GM23338 (cell line): ENCODE results near the gene ATP2A3. TPM values are rescaled to one million over a fixed set of nuclear protein-coding genes. Genes with fewer than 3 reads are reported as not detected.

ENCODE experiments used
- ATAC-seq: fragments of 200-7000 bp; cut with Tn5 transposase; 3 replicates; pipeline ENCODE4 v1.9.1; 2020
- DNase-seq: peaks from one replicate; pipeline ENCODE4 v3.0.0-alpha.2; 2015; ENCODE audit warnings: low spot score
- H2AFZ ChIP-seq: fragments of 200-600 bp; sonication (generic); 2 replicates; pipeline ENCODE4 v1.8.0; 2016; ENCODE audit warnings: antibody characterized with exemption, mild to moderate bottlenecking, moderate library complexity
- H3F3A ChIP-seq: fragments of 200-600 bp; sonication (generic); replicated peaks from 2 replicates; pipeline ENCODE4 v1.8.0; 2017; ENCODE audit warnings: antibody characterized with exemption, mixed run types, low read depth
- H3K27ac ChIP-seq: fragments of 200-600 bp; sonication (generic); 2 replicates; pipeline ENCODE4 v1.6.1; 2016; ENCODE audit warnings: low read depth
- H3K27me3 ChIP-seq: fragments of 200-600 bp; sonication (generic); 2 replicates; pipeline ENCODE4 v1.8.0; 2016; ENCODE audit warnings: mild to moderate bottlenecking, mixed run types, moderate library complexity; ENCODE audit not compliant: insufficient read depth
- H3K36me3 ChIP-seq: fragments of 200-600 bp; sonication (generic); 2 replicates; pipeline ENCODE4 v1.8.0; 2016; ENCODE audit warnings: mild to moderate bottlenecking; ENCODE audit not compliant: insufficient read depth
- H3K4me1 ChIP-seq: fragments of 200-600 bp; sonication (generic); 2 replicates; pipeline ENCODE4 v1.8.0; 2016; ENCODE audit warnings: mild to moderate bottlenecking, moderate library complexity; ENCODE audit not compliant: insufficient read depth
- H3K4me2 ChIP-seq: fragments of 200-600 bp; sonication (generic); 2 replicates; pipeline ENCODE4 v1.7.1; 2017; ENCODE audit warnings: mixed run types
- H3K4me3 ChIP-seq: fragments of 200-600 bp; sonication (generic); 2 replicates; pipeline ENCODE4 v1.6.1; 2016; ENCODE audit warnings: mixed run types
- H3K79me2 ChIP-seq: fragments of 200-600 bp; sonication (generic); replicated peaks from 2 replicates; pipeline ENCODE4 v1.8.0; 2017; ENCODE audit warnings: mild to moderate bottlenecking; ENCODE audit not compliant: insufficient read depth
- H3K9me2 ChIP-seq: fragments of 200-600 bp; sonication (generic); 2 replicates; pipeline ENCODE4 v1.8.0; 2017; ENCODE audit not compliant: insufficient read depth
- H4K20me1 ChIP-seq: fragments of 200-600 bp; sonication (generic); replicated peaks from 2 replicates; pipeline ENCODE4 v1.8.0; 2017; ENCODE audit warnings: mild to moderate bottlenecking; ENCODE audit not compliant: insufficient read depth
- H3K27ac Mint-ChIP-seq: 2 replicates; pipeline ENCODE4 v1.8.0; 2020; ENCODE audit warnings: inconsistent platforms, mild to moderate bottlenecking, moderate library complexity, mixed read lengths
- H3K27me3 Mint-ChIP-seq: 3 replicates; pipeline ENCODE4 v1.8.0; 2022; ENCODE audit warnings: low read depth, mild to moderate bottlenecking, moderate library complexity, mixed read lengths, inconsistent platforms; ENCODE audit not compliant: insufficient read depth, poor library complexity
- H3K36me3 Mint-ChIP-seq: 3 replicates; pipeline ENCODE4 v1.8.0; 2021; ENCODE audit warnings: low read depth, mild to moderate bottlenecking, inconsistent platforms, moderate library complexity, mixed read lengths
- H3K4me1 Mint-ChIP-seq: 3 replicates; pipeline ENCODE4 v1.8.0; 2020; ENCODE audit warnings: mild to moderate bottlenecking, inconsistent platforms, mixed read lengths
- H3K4me3 Mint-ChIP-seq: 3 replicates; pipeline ENCODE4 v1.8.0; 2021; ENCODE audit warnings: moderate library complexity, mild to moderate bottlenecking, inconsistent platforms, mixed read lengths
- H3K9me3 Mint-ChIP-seq: 3 replicates; pipeline ENCODE4 v1.8.0; 2020; ENCODE audit warnings: moderate library complexity, mild to moderate bottlenecking, inconsistent platforms, mixed read lengths
- CREB1 ChIP-seq: fragments of 250-450 bp; sonication (Bioruptor Pico); IDR thresholded peaks from 2 replicates; pipeline ENCODE4 v1.5.0; 2020; ENCODE audit warnings: low read depth, mild to moderate bottlenecking, moderate library complexity
- EZH2 ChIP-seq: fragments of 200-600 bp; sonication (generic); IDR thresholded peaks from one replicate; pipeline ENCODE4 v1.8.0; 2017; ENCODE audit warnings: antibody characterized with exemption, mild to moderate bottlenecking, low read depth; ENCODE audit not compliant: unreplicated experiment
- EZH2phosphoT487 ChIP-seq: fragments of 200-600 bp; sonication (generic); IDR thresholded peaks from one replicate; pipeline ENCODE4 v1.8.1; 2018; ENCODE audit warnings: antibody characterized with exemption; ENCODE audit not compliant: unreplicated experiment
- JUNB ChIP-seq: IDR thresholded peaks from one replicate; pipeline ENCODE4 v1.6.1; 2016; ENCODE audit warnings: antibody characterized with exemption; ENCODE audit not compliant: unreplicated experiment
- POLR2AphosphoS5 ChIP-seq: IDR thresholded peaks from 2 replicates; pipeline ENCODE4 v1.6.1; 2016; ENCODE audit warnings: antibody characterized with exemption, low read depth
- STAT1 ChIP-seq: IDR thresholded peaks from one replicate; pipeline ENCODE4 v1.6.1; 2016; ENCODE audit warnings: antibody characterized with exemption; ENCODE audit not compliant: unreplicated experiment
- ZNF114 ChIP-seq: fragments of 250-450 bp; sonication (Bioruptor Pico); IDR thresholded peaks from 2 replicates; pipeline ENCODE4 v1.5.0; 2020; ENCODE audit warnings: mild to moderate bottlenecking, moderate library complexity
- ZNF331 ChIP-seq: fragments of 250-450 bp; sonication (Bioruptor Pico); IDR thresholded peaks from 2 replicates; pipeline ENCODE4 v1.5.0; 2020; ENCODE audit warnings: low read depth, mild to moderate bottlenecking, moderate library complexity
- polyA plus RNA-seq: library from polyadenylated mRNA; unstranded; fragments of >200 nt; fragmentation: Nextera tagmentation; extraction: Ambion mirVana; gene quantifications from 2 replicates; pipeline ENCODE4 v1.2.1, GENCODE V29; 2016
- total RNA-seq: library from RNA; depleted of rRNA; stranded (reverse); fragments of >200 nt; shearing (Covaris generic); gene quantifications from 2 replicates; pipeline ENCODE4 v1.2.3, GENCODE V29; 2014
- TF ChIP-seq, protein P1 (sequence below): fragments of 250-450 bp; sonication (Bioruptor Pico); IDR thresholded peaks from 2 replicates; pipeline ENCODE4 v1.5.0; 2020; ENCODE audit warnings: mild to moderate bottlenecking, moderate library complexity
- TF ChIP-seq, protein P2 (sequence below): IDR thresholded peaks from one replicate; pipeline ENCODE4 v1.6.1; 2018; ENCODE audit warnings: antibody characterized with exemption; ENCODE audit not compliant: unreplicated experiment
- TF ChIP-seq, protein P3 (sequence below): IDR thresholded peaks from 2 replicates; pipeline ENCODE4 v1.6.1; 2016; ENCODE audit warnings: antibody characterized with exemption

ATP2A3 gene
- total and polyA plus RNA-seq, 2 experiments from 2014 or later: 9.6 to 35.2 TPM

DNA sequence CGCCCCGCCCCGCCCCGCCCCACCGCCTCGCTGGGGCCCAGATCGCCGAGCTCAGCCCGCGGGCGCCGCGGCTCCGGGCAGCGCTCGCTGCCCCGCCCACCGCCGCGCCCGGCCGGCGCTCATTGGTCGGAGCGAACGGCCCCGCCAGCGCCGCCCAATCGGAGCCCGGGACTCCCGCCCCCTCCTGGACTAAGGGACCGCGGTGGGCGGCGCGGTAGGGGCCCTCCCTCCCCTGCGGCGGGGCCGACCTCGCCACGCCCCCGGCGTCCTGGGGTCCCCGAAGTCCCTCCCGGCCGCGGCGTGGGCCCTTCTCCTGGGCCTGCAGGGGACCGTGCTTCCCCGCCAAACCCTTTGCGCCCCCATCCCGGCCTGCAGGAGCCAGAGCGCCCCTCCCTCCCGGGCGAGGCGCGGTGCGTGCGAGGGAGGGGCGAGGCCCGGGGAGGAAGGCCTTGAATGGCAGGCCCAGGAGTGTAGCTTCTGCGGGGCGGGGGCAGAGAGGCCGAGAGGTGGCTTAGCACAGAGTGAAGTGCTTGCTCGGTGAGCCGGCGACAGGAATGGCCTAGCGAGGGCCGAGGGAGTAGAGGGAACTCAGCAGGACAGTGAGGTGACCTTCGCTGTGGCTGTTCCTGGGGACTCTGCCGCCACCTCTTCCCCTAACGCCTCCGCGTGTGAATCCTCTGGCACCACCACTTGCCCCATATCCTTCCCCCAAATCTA, 71.1 kb downstream of the ATP2A3 start, which contains the start of gene CAMKK1:
TSS of gene CAMKK1 (minus strand) at position 51 of the 717 bp plus-strand sequence. CDS start 7,366 bp downstream, outside the sequence.
- peak within 1 kb of the TSS; percentile 84 for H3K4me3 Mint-ChIP-seq
- H3K9me3 Mint-ChIP-seq: peaks cover 3% of the 10 kb centered on the region; the same call in 1 of the 3 replicates
- Histone ChIP-seq H2AFZ (peak within 1 kb of the TSS; percentile 93), H3K27me3 (no peaks in the 10 kb centered on the region), H3K4me2 (peak within 1 kb of the TSS; percentile 90), H4K20me1 (no peaks in the 10 kb centered on the region), H3F3A (peaks cover 14% of the 10 kb centered on the region; the same call in 1 of the 2 replicates), H3K36me3 (no peaks in the 10 kb centered on the region), H3K27ac (no peak within 1 kb of the TSS), H3K9me2 (no peaks in the 10 kb centered on the region), H3K79me2 (0 out of 2 replicates have a peak, but pooled peaks cover 4% of the 10 kb centered on the region), H3K4me3 (peak within 1 kb of the TSS; percentile 83), H3K4me1 (peaks cover 24% of the 10 kb centered on the region)
- peak within 1 kb of the TSS; percentile 89 for H3K27ac Mint-ChIP-seq
- ATAC-seq: peak; percentile 69
- H3K27me3 Mint-ChIP-seq: peaks cover 24% of the 10 kb centered on the region
- TF ChIP-seq ZNF331 (CRISPR knock-in tag): no peak
- no peak; the same call in 1 of the 2 replicates for TF ChIP-seq POLR2AphosphoS5
- TF ChIP-seq, protein P1, sequence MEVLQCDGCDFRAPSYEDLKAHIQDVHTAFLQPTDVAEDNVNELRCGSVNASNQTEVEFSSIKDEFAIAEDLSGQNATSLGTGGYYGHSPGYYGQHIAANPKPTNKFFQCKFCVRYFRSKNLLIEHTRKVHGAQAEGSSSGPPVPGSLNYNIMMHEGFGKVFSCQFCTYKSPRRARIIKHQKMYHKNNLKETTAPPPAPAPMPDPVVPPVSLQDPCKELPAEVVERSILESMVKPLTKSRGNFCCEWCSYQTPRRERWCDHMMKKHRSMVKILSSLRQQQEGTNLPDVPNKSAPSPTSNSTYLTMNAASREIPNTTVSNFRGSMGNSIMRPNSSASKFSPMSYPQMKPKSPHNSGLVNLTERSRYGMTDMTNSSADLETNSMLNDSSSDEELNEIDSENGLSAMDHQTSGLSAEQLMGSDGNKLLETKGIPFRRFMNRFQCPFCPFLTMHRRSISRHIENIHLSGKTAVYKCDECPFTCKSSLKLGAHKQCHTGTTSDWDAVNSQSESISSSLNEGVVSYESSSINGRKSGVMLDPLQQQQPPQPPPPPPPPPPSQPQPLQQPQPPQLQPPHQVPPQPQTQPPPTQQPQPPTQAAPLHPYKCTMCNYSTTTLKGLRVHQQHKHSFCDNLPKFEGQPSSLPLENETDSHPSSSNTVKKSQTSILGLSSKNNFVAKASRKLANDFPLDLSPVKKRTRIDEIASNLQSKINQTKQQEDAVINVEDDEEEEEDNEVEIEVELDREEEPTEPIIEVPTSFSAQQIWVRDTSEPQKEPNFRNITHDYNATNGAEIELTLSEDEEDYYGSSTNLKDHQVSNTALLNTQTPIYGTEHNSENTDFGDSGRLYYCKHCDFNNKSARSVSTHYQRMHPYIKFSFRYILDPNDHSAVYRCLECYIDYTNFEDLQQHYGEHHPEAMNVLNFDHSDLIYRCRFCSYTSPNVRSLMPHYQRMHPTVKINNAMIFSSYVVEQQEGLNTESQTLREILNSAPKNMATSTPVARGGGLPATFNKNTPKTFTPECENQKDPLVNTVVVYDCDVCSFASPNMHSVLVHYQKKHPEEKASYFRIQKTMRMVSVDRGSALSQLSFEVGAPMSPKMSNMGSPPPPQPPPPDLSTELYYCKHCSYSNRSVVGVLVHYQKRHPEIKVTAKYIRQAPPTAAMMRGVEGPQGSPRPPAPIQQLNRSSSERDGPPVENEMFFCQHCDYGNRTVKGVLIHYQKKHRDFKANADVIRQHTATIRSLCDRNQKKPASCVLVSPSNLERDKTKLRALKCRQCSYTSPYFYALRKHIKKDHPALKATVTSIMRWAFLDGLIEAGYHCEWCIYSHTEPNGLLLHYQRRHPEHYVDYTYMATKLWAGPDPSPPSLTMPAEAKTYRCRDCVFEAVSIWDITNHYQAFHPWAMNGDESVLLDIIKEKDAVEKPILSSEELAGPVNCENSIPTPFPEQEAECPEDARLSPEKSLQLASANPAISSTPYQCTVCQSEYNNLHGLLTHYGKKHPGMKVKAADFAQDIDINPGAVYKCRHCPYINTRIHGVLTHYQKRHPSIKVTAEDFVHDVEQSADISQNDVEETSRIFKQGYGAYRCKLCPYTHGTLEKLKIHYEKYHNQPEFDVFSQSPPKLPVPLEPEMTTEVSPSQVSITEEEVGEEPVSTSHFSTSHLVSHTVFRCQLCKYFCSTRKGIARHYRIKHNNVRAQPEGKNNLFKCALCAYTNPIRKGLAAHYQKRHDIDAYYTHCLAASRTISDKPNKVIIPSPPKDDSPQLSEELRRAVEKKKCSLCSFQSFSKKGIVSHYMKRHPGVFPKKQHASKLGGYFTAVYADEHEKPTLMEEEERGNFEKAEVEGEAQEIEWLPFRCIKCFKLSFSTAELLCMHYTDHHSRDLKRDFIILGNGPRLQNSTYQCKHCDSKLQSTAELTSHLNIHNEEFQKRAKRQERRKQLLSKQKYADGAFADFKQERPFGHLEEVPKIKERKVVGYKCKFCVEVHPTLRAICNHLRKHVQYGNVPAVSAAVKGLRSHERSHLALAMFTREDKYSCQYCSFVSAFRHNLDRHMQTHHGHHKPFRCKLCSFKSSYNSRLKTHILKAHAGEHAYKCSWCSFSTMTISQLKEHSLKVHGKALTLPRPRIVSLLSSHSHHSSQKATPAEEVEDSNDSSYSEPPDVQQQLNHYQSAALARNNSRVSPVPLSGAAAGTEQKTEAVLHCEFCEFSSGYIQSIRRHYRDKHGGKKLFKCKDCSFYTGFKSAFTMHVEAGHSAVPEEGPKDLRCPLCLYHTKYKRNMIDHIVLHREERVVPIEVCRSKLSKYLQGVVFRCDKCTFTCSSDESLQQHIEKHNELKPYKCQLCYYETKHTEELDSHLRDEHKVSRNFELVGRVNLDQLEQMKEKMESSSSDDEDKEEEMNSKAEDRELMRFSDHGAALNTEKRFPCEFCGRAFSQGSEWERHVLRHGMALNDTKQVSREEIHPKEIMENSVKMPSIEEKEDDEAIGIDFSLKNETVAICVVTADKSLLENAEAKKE (CRISPR knock-in tag): no peak
- TF ChIP-seq, protein P2, sequence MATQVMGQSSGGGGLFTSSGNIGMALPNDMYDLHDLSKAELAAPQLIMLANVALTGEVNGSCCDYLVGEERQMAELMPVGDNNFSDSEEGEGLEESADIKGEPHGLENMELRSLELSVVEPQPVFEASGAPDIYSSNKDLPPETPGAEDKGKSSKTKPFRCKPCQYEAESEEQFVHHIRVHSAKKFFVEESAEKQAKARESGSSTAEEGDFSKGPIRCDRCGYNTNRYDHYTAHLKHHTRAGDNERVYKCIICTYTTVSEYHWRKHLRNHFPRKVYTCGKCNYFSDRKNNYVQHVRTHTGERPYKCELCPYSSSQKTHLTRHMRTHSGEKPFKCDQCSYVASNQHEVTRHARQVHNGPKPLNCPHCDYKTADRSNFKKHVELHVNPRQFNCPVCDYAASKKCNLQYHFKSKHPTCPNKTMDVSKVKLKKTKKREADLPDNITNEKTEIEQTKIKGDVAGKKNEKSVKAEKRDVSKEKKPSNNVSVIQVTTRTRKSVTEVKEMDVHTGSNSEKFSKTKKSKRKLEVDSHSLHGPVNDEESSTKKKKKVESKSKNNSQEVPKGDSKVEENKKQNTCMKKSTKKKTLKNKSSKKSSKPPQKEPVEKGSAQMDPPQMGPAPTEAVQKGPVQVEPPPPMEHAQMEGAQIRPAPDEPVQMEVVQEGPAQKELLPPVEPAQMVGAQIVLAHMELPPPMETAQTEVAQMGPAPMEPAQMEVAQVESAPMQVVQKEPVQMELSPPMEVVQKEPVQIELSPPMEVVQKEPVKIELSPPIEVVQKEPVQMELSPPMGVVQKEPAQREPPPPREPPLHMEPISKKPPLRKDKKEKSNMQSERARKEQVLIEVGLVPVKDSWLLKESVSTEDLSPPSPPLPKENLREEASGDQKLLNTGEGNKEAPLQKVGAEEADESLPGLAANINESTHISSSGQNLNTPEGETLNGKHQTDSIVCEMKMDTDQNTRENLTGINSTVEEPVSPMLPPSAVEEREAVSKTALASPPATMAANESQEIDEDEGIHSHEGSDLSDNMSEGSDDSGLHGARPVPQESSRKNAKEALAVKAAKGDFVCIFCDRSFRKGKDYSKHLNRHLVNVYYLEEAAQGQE: no peak
- no peak for TF ChIP-seq CREB1 (CRISPR knock-in tag)
- no peak for TF ChIP-seq EZH2
- no peak for TF ChIP-seq EZH2phosphoT487
- TF ChIP-seq, protein P3, sequence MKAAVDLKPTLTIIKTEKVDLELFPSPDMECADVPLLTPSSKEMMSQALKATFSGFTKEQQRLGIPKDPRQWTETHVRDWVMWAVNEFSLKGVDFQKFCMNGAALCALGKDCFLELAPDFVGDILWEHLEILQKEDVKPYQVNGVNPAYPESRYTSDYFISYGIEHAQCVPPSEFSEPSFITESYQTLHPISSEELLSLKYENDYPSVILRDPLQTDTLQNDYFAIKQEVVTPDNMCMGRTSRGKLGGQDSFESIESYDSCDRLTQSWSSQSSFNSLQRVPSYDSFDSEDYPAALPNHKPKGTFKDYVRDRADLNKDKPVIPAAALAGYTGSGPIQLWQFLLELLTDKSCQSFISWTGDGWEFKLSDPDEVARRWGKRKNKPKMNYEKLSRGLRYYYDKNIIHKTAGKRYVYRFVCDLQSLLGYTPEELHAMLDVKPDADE: no peak
- TF ChIP-seq ZNF114: no peak
- no peak for TF ChIP-seq JUNB
- TF ChIP-seq STAT1: no peak
- H3K36me3 Mint-ChIP-seq: no peaks in the 10 kb centered on the region; the same call in 2 of the 3 replicates
- H3K4me1 Mint-ChIP-seq: peaks cover 40% of the 10 kb centered on the region
- DNase-seq: peak; percentile 94
